OCI-LY1 (cell line): Measurements from ENCODE around the gene CCL3.
"Not testable (repeated sequence)": the region's sequence is repeated elsewhere in the genome, so short reads cannot be mapped to it uniquely, and the experiment has no call there.

Experiments
- H2AFZ ChIP-seq: fragments of 200-600 bp; sonication (generic), shearing (Covaris generic); 2 replicates; pipeline ENCODE4 v1.6.0; 2014; ENCODE audit warnings: antibody characterized with exemption, mild to moderate bottlenecking, low read length
- H3F3A ChIP-seq: fragments of 200-600 bp; sonication (generic), shearing (Covaris generic); 2 replicates; pipeline ENCODE4 v1.6.0; 2014; ENCODE audit warnings: mild to moderate bottlenecking, antibody characterized with exemption, low read length, moderate library complexity; ENCODE audit not compliant: insufficient read depth
- H3K27ac ChIP-seq: fragments of 200-600 bp; sonication (generic); 2 replicates; pipeline ENCODE4 v1.5.1; 2014; ENCODE audit warnings: low read length, mixed run types, mild to moderate bottlenecking, low read depth; ENCODE audit not compliant: poor library complexity, severe bottlenecking
- H3K27me3 ChIP-seq: fragments of 200-600 bp; sonication (generic); 2 replicates; pipeline ENCODE4 v1.6.0; 2014; ENCODE audit warnings: antibody characterized with exemption, mild to moderate bottlenecking, low read length, moderate library complexity; ENCODE audit not compliant: insufficient read depth
- H3K36me3 ChIP-seq: fragments of 200-600 bp; sonication (generic); 2 replicates; pipeline ENCODE4 v1.6.1; 2014; ENCODE audit warnings: mild to moderate bottlenecking, antibody characterized with exemption, low read length, moderate library complexity, mixed read lengths; ENCODE audit not compliant: insufficient read depth
- H3K4me1 ChIP-seq: fragments of 200-600 bp; sonication (generic); 2 replicates; pipeline ENCODE4 v1.5.1; 2014; ENCODE audit warnings: mild to moderate bottlenecking, low read length, moderate library complexity; ENCODE audit not compliant: insufficient read depth, severe bottlenecking
- H3K4me2 ChIP-seq: fragments of 200-600 bp; sonication (generic), shearing (Covaris generic); 2 replicates; pipeline ENCODE4 v1.6.1; 2014; ENCODE audit warnings: low read length
- H3K4me3 ChIP-seq: fragments of 200-600 bp; sonication (generic); 2 replicates; pipeline ENCODE4 v1.5.1; 2014; ENCODE audit warnings: low read length, low read depth, mild to moderate bottlenecking, mixed read lengths; ENCODE audit not compliant: poor library complexity, severe bottlenecking
- H3K79me2 ChIP-seq: fragments of 200-600 bp; shearing (Covaris generic); 2 replicates; pipeline ENCODE4 v1.6.1; 2016; ENCODE audit warnings: mixed run types, low read length, mixed read lengths; ENCODE audit not compliant: insufficient read depth
- H3K9ac ChIP-seq: fragments of 200-600 bp; sonication (generic), shearing (Covaris generic); 2 replicates; pipeline ENCODE4 v1.6.1; 2014; ENCODE audit warnings: mild to moderate bottlenecking, low read length, mixed read lengths
- H3K9me2 ChIP-seq: fragments of 200-600 bp; sonication (generic), shearing (Covaris generic); 2 replicates; pipeline ENCODE4 v1.6.1; 2014; ENCODE audit warnings: low read depth, mild to moderate bottlenecking, low read length, mixed read lengths
- H3K9me3 ChIP-seq: fragments of 200-600 bp; shearing (Covaris generic); 2 replicates; pipeline ENCODE4 v1.6.1; 2014; ENCODE audit warnings: low read length, mixed read lengths
- H4K20me1 ChIP-seq: fragments of 200-600 bp; sonication (generic), shearing (Covaris generic); 2 replicates; pipeline ENCODE4 v1.6.0; 2016; ENCODE audit warnings: mild to moderate bottlenecking, low read length; ENCODE audit not compliant: insufficient read depth
- EZH2 ChIP-seq: fragments of 200-600 bp; sonication (generic), shearing (Covaris generic); IDR thresholded peaks from 2 replicates; pipeline ENCODE4 v1.8.0; 2017; ENCODE audit warnings: borderline replicate concordance, mixed run types, mild to moderate bottlenecking, antibody characterized with exemption, low read length, moderate library complexity, mixed read lengths
- TF ChIP-seq, protein P1 (sequence below): fragments of 200-600 bp; sonication (generic), shearing (Covaris generic); IDR thresholded peaks from 2 replicates; pipeline ENCODE4 v1.5.1; 2017; ENCODE audit warnings: mild to moderate bottlenecking, antibody characterized with exemption, low read length, moderate library complexity, mixed read lengths

CCL3 gene

DNA sequence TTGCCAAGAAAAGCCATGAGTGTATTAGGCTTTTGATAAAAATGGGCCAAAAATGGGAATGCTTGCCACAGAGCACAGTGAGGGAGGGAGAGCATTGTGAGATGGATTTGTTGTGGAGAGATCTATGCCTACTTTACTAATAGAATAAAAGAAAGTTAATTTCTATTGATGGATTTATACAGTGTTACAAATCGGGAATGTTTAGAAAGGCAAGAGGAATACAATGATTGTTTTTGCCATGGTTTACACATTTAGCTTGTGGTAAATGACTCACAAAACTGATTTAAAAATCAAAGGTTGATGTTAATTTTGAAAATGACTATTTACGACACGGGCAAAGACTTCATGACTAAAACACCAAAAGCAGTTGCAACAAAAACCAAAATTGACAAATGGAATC lies 30.3 kb upstream of the CCL3 start:
- no peaks in the 10 kb centered on the region for H4K20me1 ChIP-seq
- H3K4me1 ChIP-seq, result no peaks in the 10 kb centered on the region
- H3K9me2 ChIP-seq, result no peaks in the 10 kb centered on the region
- H3K36me3 ChIP-seq, result no peaks in the 10 kb centered on the region
- TF ChIP-seq EZH2, result no peak
- TF ChIP-seq, protein P1, sequence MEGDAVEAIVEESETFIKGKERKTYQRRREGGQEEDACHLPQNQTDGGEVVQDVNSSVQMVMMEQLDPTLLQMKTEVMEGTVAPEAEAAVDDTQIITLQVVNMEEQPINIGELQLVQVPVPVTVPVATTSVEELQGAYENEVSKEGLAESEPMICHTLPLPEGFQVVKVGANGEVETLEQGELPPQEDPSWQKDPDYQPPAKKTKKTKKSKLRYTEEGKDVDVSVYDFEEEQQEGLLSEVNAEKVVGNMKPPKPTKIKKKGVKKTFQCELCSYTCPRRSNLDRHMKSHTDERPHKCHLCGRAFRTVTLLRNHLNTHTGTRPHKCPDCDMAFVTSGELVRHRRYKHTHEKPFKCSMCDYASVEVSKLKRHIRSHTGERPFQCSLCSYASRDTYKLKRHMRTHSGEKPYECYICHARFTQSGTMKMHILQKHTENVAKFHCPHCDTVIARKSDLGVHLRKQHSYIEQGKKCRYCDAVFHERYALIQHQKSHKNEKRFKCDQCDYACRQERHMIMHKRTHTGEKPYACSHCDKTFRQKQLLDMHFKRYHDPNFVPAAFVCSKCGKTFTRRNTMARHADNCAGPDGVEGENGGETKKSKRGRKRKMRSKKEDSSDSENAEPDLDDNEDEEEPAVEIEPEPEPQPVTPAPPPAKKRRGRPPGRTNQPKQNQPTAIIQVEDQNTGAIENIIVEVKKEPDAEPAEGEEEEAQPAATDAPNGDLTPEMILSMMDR, result no peak
- H3F3A ChIP-seq, result no peaks in the 10 kb centered on the region
- no peak overlapping the region for H3K27ac ChIP-seq
- no peak overlapping the region for H2AFZ ChIP-seq
- no peaks in the 10 kb centered on the region for H3K27me3 ChIP-seq
- H3K79me2 ChIP-seq, result no peaks in the 10 kb centered on the region
- no peak overlapping the region for H3K4me3 ChIP-seq
- peaks cover 5% of the 10 kb centered on the region; the same call in 1 of the 2 replicates for H3K9me3 ChIP-seq
- H3K4me2 ChIP-seq, result no peak overlapping the region
- H3K9ac ChIP-seq, result no peak overlapping the region

DNA sequence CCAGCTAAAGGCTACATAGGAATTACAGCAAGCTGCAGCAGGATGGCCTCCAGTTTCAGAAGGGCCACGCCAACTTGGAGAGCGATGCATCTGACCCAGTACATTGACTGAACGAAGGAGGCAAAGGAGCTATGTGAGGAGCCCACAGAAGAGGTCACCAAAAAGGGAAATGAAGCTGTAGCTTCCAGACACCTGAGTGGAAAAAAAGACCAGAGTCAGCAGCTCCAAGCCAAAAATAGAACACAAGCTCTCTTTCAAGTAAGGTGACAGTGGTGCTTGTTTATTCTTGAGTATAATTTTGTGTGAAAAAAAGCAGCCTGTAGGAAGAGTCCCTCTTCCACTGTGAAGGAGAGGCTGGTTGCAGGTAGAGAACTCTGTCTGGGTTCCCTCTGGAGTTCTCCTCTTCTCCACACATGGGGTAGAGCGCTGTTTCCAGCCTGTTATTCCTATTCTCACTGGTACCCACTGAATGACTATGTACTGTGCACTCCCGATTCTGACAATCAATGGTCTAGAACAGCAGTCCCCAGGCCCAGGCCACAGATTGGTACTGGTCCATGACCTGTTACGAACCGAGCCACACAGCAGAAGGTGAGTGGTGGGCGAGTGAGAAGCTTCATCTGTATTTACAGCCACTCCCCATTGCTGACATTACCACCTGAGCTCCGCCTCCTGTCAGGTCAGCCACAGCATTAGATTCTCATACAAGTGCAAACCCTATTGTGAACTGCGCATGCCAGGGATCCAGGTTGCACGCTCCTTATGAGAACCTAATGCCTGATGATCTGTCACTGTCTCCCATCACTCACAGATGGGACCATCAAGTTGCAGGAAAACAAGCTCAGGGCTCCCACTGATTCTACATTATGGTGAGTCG lies 28.8 kb upstream of the CCL3 start:
- no peaks in the 10 kb centered on the region for H3K79me2 ChIP-seq
- no peak overlapping the region for H3K27ac ChIP-seq
- H4K20me1 ChIP-seq, result no peaks in the 10 kb centered on the region
- no peaks in the 10 kb centered on the region for H3K27me3 ChIP-seq
- H3K4me1 ChIP-seq, result no peaks in the 10 kb centered on the region
- H3K36me3 ChIP-seq, result no peaks in the 10 kb centered on the region
- H3K9me3 ChIP-seq, result no peaks in the 10 kb centered on the region
- no peak overlapping the region for H3K9ac ChIP-seq
- H3K4me3 ChIP-seq, result no peak overlapping the region
- TF ChIP-seq, protein P1, result no peak
- no peak for TF ChIP-seq EZH2
- no peak overlapping the region for H2AFZ ChIP-seq
- H3F3A ChIP-seq, result no peaks in the 10 kb centered on the region
- H3K9me2 ChIP-seq, result no peaks in the 10 kb centered on the region
- H3K4me2 ChIP-seq, result no peak overlapping the region

DNA sequence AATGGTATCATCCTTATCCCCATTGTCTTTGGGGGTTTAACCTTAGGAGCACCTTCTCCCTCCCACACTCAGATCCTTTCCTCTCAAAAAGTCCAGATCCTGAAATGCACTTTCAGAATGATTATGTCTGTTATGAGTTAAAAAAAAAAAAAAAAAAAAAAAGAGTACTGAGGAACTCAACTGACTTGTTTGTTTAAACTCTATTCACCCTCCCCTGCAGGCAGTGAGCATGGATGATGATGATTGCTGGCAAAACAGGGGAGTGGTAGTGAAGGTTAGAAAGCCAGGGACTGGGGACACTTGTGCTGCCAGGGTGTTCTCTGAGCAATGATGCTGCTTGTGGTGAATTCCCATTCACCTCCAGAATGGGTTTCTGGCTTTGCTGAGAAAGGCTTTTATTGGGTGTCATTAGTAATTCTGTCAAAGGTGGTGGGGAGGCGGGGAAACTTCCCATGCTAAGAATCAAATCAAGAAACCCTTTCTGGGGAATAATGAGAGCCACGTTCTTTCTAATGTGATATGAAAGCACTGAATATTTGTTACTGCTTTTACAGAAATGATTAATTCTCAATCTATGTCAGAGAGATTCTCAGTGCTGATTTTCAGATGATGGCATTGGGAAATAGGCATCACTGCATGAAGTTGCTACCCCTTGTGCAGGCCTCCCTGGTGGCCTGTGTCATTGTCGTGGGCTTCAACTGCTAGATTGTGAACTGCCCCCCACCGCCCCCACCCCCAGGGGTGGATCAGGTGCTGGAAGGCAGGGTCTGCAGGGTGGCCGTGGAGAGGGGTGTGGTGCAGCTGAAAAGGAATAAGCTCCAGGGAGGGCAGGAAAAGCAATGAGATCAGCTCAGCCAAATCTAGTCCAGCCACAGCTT lies 27.8 kb upstream of the CCL3 start:
- TF ChIP-seq, protein P1, result no peak
- TF ChIP-seq EZH2, result no peak
- Histone ChIP-seq H3F3A (no peaks in the 10 kb centered on the region), H3K4me2 (no peak overlapping the region), H3K4me1 (no peaks in the 10 kb centered on the region), H3K9me3 (no peaks in the 10 kb centered on the region), H3K9me2 (no peaks in the 10 kb centered on the region), H3K27me3 (peaks cover 2% of the 10 kb centered on the region; the same call in 1 of the 2 replicates), H4K20me1 (no peaks in the 10 kb centered on the region), H3K9ac (no peak overlapping the region), H2AFZ (no peak overlapping the region), H3K79me2 (no peaks in the 10 kb centered on the region), H3K36me3 (no peaks in the 10 kb centered on the region), H3K27ac (no peak overlapping the region), H3K4me3 (no peak overlapping the region)

DNA sequence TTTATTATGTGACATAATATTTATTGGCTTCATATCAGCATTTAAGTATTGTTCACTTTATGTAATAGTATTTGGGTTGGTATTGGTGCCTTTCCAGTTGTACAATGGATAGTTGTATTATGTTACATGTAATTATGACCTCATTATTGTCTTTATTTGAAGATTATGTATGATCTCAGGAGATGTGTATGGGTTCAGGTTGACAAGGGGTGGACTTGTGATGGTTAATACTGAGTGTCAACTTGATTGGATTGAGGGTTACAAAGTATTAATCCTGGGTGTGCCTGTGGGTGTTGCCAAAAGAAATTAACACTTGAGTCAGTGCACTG lies 25.7 kb upstream of the CCL3 start:
- H3K27ac ChIP-seq, H3K36me3 ChIP-seq, H3K4me2 ChIP-seq, H3K9ac ChIP-seq, H3K4me3 ChIP-seq, H3K9me3 ChIP-seq, H3F3A ChIP-seq, H3K9me2 ChIP-seq, H3K27me3 ChIP-seq, H3K4me1 ChIP-seq, H2AFZ ChIP-seq, H4K20me1 ChIP-seq, H3K79me2 ChIP-seq: not testable (repeated sequence)

DNA sequence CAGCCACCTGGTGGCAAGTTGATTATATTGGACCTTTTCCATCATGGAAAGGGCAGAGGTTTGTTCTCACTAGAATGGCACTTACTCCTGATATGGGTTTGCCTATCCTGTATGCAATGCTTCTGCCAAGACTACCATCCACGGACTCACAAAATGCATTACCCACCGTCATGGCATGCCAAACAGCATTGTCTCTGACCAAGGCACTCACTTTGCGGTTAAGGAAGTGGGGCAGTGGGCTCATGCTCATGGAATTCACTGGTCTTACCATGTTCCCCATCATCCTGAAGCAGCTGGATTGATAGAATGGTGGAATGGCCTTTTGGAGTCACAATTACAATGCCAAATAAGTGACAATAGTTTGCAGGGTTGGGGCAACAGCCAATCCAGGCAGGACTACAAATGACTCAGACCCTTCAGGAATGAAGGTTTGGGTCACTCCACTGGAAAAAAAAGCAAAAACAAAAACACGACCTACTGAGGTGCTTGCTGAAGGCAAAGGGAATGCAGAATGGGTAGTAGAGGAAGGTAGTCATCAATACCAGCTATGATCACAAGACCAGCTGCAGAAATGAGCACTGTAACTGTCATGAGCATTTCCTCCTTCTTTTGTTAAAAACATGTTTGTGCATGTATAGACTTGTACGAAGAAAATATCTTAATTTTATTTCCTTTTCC lies 25.2 kb upstream of the CCL3 start:
- H3K27me3 ChIP-seq, H3K9me2 ChIP-seq, H4K20me1 ChIP-seq, H3K79me2 ChIP-seq, H3K4me1 ChIP-seq, H3K4me2 ChIP-seq, H3F3A ChIP-seq, H3K36me3 ChIP-seq, H3K4me3 ChIP-seq, H3K9ac ChIP-seq, H2AFZ ChIP-seq, H3K27ac ChIP-seq, H3K9me3 ChIP-seq: not testable (repeated sequence)
